Measurements from ENCODE around the gene TIMM8B.

DNA sequence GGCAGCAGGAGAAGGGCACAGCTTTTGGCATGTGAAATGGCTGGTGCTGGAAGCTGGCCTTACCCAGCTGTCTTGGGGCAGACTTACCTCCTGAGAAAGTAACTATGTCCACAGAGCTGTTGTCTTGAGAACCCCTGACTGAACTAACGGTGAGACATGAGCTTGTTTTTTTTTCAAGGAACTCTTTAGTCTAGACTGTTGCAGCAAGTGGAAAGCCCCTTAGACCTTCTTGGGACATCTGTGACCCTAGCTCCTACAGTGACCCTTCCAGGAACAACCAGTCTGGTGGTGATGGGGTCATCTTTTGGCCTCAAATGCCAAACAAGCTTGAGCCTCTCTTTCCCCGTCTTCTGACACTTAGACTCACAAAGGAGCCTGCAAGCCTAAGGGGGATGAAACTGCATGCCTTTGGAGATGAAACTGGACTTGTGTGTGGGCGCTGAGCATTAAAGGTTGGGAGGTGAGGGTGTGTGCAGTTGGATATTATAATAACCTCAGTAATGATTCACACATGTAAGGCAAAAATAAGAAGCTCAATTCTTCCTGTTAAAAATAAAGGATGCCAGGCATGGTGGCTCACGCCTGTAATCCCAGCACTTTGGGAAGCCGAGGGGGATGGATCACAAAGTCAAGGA is 35.5 kb upstream of the TIMM8B start:
- TF ChIP-seq, protein P1, sequence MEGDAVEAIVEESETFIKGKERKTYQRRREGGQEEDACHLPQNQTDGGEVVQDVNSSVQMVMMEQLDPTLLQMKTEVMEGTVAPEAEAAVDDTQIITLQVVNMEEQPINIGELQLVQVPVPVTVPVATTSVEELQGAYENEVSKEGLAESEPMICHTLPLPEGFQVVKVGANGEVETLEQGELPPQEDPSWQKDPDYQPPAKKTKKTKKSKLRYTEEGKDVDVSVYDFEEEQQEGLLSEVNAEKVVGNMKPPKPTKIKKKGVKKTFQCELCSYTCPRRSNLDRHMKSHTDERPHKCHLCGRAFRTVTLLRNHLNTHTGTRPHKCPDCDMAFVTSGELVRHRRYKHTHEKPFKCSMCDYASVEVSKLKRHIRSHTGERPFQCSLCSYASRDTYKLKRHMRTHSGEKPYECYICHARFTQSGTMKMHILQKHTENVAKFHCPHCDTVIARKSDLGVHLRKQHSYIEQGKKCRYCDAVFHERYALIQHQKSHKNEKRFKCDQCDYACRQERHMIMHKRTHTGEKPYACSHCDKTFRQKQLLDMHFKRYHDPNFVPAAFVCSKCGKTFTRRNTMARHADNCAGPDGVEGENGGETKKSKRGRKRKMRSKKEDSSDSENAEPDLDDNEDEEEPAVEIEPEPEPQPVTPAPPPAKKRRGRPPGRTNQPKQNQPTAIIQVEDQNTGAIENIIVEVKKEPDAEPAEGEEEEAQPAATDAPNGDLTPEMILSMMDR (IDR thresholded peaks at IDR 0.05; ENCODE audit: poor library complexity, severe bottlenecking) = no peak
- TF ChIP-seq EZH2 (IDR thresholded peaks at IDR 0.05; ENCODE audit: borderline replicate concordance, insufficient read depth, low read length, poor library complexity, severe bottlenecking) (no peak), TAF1 (IDR thresholded peaks at IDR 0.05; ENCODE audit: low read depth) (no peak), EP300 (conservative IDR thresholded peaks at IDR 0.05; ENCODE audit: poor library complexity, severe bottlenecking) (no peak), POLR2AphosphoS5 (IDR thresholded peaks at IDR 0.05) (no peak)
- TF ChIP-seq, protein P2, sequence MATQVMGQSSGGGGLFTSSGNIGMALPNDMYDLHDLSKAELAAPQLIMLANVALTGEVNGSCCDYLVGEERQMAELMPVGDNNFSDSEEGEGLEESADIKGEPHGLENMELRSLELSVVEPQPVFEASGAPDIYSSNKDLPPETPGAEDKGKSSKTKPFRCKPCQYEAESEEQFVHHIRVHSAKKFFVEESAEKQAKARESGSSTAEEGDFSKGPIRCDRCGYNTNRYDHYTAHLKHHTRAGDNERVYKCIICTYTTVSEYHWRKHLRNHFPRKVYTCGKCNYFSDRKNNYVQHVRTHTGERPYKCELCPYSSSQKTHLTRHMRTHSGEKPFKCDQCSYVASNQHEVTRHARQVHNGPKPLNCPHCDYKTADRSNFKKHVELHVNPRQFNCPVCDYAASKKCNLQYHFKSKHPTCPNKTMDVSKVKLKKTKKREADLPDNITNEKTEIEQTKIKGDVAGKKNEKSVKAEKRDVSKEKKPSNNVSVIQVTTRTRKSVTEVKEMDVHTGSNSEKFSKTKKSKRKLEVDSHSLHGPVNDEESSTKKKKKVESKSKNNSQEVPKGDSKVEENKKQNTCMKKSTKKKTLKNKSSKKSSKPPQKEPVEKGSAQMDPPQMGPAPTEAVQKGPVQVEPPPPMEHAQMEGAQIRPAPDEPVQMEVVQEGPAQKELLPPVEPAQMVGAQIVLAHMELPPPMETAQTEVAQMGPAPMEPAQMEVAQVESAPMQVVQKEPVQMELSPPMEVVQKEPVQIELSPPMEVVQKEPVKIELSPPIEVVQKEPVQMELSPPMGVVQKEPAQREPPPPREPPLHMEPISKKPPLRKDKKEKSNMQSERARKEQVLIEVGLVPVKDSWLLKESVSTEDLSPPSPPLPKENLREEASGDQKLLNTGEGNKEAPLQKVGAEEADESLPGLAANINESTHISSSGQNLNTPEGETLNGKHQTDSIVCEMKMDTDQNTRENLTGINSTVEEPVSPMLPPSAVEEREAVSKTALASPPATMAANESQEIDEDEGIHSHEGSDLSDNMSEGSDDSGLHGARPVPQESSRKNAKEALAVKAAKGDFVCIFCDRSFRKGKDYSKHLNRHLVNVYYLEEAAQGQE (IDR thresholded peaks at IDR 0.05; ENCODE audit: borderline replicate concordance) = no peak
